IMR-90 (cell line): ENCODE measurements around the gene RGS16. TPM values are rescaled to one million over a fixed set of nuclear protein-coding genes. Genes with fewer than 3 reads are reported as not detected.

Source experiments
- ATAC-seq: fragments of 200-7000 bp; cut with Tn5 transposase; 2 replicates; pipeline ENCODE4 v1.9.1; 2020; ENCODE audit warnings: low read depth, mild to moderate bottlenecking, moderate library complexity
- BruUV-seq: library from RNA; stranded (reverse); fragments of 400-500 nt; replicated peaks from 2 replicates; lab custom pipeline; 2021; lab: Mats Ljungman, UMichigan
- CTCF ChIA-PET: fragments of 300-600 bp; formaldehyde crosslinking; extraction: SDS; loops from one replicate; lab custom pipeline; 2021; ENCODE audit warnings: antibody characterized with exemption; lab: Yijun Ruan, JAX
- POLR2A ChIA-PET: fragments of 300-600 bp; sonication (Branson Sonifier 250); formaldehyde crosslinking; loops from one replicate; lab custom pipeline; 2022; ENCODE audit warnings: antibody characterized with exemption; ENCODE audit not compliant: unreplicated experiment; lab: Charles Lee
- DNase-seq: peaks from one replicate; pipeline ENCODE4 v3.0.0; 2013
- H2AFZ ChIP-seq: replicated peaks from 2 replicates; pipeline ENCODE3; 2013; ENCODE audit warnings: low read length, mild to moderate bottlenecking; ENCODE audit not compliant: poor library complexity
- H2AK5ac ChIP-seq: 2 replicates; pipeline ENCODE4 v1.6.1; 2013; ENCODE audit warnings: low read depth, low read length, inconsistent platforms
- H2AK9ac ChIP-seq: replicated peaks from 2 replicates; pipeline ENCODE3; 2013; ENCODE audit warnings: mild to moderate bottlenecking, low read depth, low read length, moderate library complexity; ENCODE audit not compliant: poor library complexity
- H2BK120ac ChIP-seq: 2 replicates; pipeline ENCODE4 v1.6.1; 2013; ENCODE audit warnings: low read depth, low read length, inconsistent platforms
- H2BK15ac ChIP-seq: 3 replicates; pipeline ENCODE4 v1.6.1; 2013; ENCODE audit warnings: low read depth, low read length, inconsistent platforms
- H2BK20ac ChIP-seq: 2 replicates; pipeline ENCODE4 v1.6.1; 2013; ENCODE audit warnings: low read depth, mild to moderate bottlenecking, inconsistent platforms, low read length, moderate library complexity
- H2BK5ac ChIP-seq: 2 replicates; pipeline ENCODE4 v1.6.1; 2013; ENCODE audit warnings: mild to moderate bottlenecking, low read depth, low read length, inconsistent platforms; ENCODE audit not compliant: poor library complexity, severe bottlenecking
- H3K14ac ChIP-seq: replicated peaks from 2 replicates; pipeline ENCODE4 v1.6.1; 2013; ENCODE audit warnings: low read depth, low read length, inconsistent platforms
- H3K18ac ChIP-seq: 2 replicates; pipeline ENCODE4 v1.6.1; 2013; ENCODE audit warnings: low read depth, low read length, control low read depth
- H3K23ac ChIP-seq: 2 replicates; pipeline ENCODE4 v1.6.1; 2013; ENCODE audit warnings: low read depth, low read length, inconsistent platforms
- H3K27ac ChIP-seq: 2 replicates; pipeline ENCODE4 v1.5.1; 2013; ENCODE audit warnings: mild to moderate bottlenecking, control low read depth, low read length; ENCODE audit not compliant: insufficient read depth
- H3K27me3 ChIP-seq: 2 replicates; pipeline ENCODE4 v1.6.1; 2013; ENCODE audit warnings: low read length; ENCODE audit not compliant: control insufficient read depth, insufficient read depth
- H3K36me3 ChIP-seq: 2 replicates; pipeline ENCODE4 v1.6.1; 2013; ENCODE audit warnings: low read length, mixed read lengths; ENCODE audit not compliant: control insufficient read depth, insufficient read depth
- H3K4ac ChIP-seq: 2 replicates; pipeline ENCODE4 v1.6.1; 2013; ENCODE audit warnings: low read depth, low read length, inconsistent platforms
- H3K4me1 ChIP-seq: 2 replicates; pipeline ENCODE4 v1.6.1; 2013; ENCODE audit warnings: low read length, mixed read lengths; ENCODE audit not compliant: control insufficient read depth, insufficient read depth
- H3K4me2 ChIP-seq: 2 replicates; pipeline ENCODE4 v1.6.1; 2013; ENCODE audit warnings: low read depth, mild to moderate bottlenecking, control low read depth, low read length, moderate library complexity
- H3K4me3 ChIP-seq: 2 replicates; pipeline ENCODE4 v1.5.1; 2013; ENCODE audit warnings: low read depth, mild to moderate bottlenecking, control low read depth, low read length, moderate library complexity; ENCODE audit not compliant: insufficient read depth
- H3K56ac ChIP-seq: 2 replicates; pipeline ENCODE4 v1.6.1; 2013; ENCODE audit warnings: low read length, inconsistent platforms; ENCODE audit not compliant: insufficient read depth; ENCODE audit errors: extremely low read depth
- H3K79me1 ChIP-seq, 2 experiments: 2 replicates each; pipeline ENCODE4 v1.6.1; 2013; ENCODE audit warnings: low read length in 2 of 2, inconsistent platforms in 1 of 2, low read depth in 1 of 2
- H3K9ac ChIP-seq: 2 replicates; pipeline ENCODE4 v1.6.1; 2013; ENCODE audit warnings: low read depth, low read length, control low read depth
- H3K9me1 ChIP-seq: 2 replicates; pipeline ENCODE4 v1.6.1; 2013; ENCODE audit warnings: low read length, inconsistent platforms; ENCODE audit not compliant: insufficient read depth
- H3K9me3 ChIP-seq: 2 replicates; pipeline ENCODE4 v1.6.1; 2013; ENCODE audit warnings: low read length; ENCODE audit not compliant: control insufficient read depth, insufficient read depth
- H4K20me1 ChIP-seq: 2 replicates; pipeline ENCODE4 v1.6.1; 2013; ENCODE audit warnings: low read length, inconsistent platforms; ENCODE audit not compliant: insufficient read depth
- H4K5ac ChIP-seq: 2 replicates; pipeline ENCODE4 v1.6.1; 2013; ENCODE audit warnings: mild to moderate bottlenecking, low read depth, low read length, control low read depth
- H4K8ac ChIP-seq, 2 experiments: 2 replicates each; pipeline ENCODE4 v1.6.1; 2013; ENCODE audit warnings: low read depth in 2 of 2, low read length in 2 of 2, control low read depth in 1 of 2, inconsistent platforms in 1 of 2
- H4K91ac ChIP-seq: 2 replicates; pipeline ENCODE4 v1.6.1; 2013; ENCODE audit warnings: low read depth, low read length, inconsistent platforms; ENCODE audit not compliant: insufficient read depth
- CEBPB ChIP-seq: IDR thresholded peaks from 2 replicates; pipeline ENCODE4 v1.6.1; 2012; ENCODE audit warnings: low read depth, low read length, improper control_type of control experiment
- MAZ ChIP-seq: IDR thresholded peaks from 2 replicates; pipeline ENCODE4 v1.6.1; 2012; ENCODE audit warnings: low read depth, mild to moderate bottlenecking, low read length, improper control_type of control experiment, moderate library complexity, borderline replicate concordance
- NFE2L2 ChIP-seq: fragments of 150-350 bp; IDR thresholded peaks from 2 replicates; pipeline ENCODE4 v1.6.1; 2016; ENCODE audit warnings: low read depth, mild to moderate bottlenecking, low read length
- POLR2A ChIP-seq: IDR thresholded peaks from 2 replicates; pipeline ENCODE4 v1.6.1; 2012; ENCODE audit warnings: mild to moderate bottlenecking, low read depth, low read length
- WGBS, 2 experiments: methylation state at CpG; one replicate each; pipeline versions ENCODE4 v1.1.5 to v1.1.7; 2013; ENCODE audit warnings: missing lambda C conversion rate in 2 of 2; ENCODE audit not compliant: insufficient read length in 1 of 2; ENCODE audit errors: extremely low coverage in 2 of 2; 5-methylcytosine and 5-hydroxymethylcytosine counted together
- dilution Hi-C: fragments of 300-500 bp; cut with HindIII; formaldehyde crosslinking; loops from one replicate; pipeline ENCODE4 v1.14.3; 2018; ENCODE audit warnings: low sequenced_read_pairs; ENCODE audit not compliant: unreplicated experiment
- in situ Hi-C: fragments of 300-500 bp; cut with MboI; formaldehyde crosslinking; loops from 3 replicates; pipeline ENCODE4 v1.14.3; 2019; ENCODE audit warnings: low sequenced_read_pairs, inconsistent platforms, mixed read lengths
- intact Hi-C: fragments of 100-400 bp; cut with micrococcal nuclease; formaldehyde crosslinking; loops from 2 replicates; pipeline ENCODE4 v1.10.0; 2022
- polyA plus RNA-seq, 3 experiments: library from polyadenylated mRNA; depleted of rRNA; stranded (reverse); fragments of >200 nt; gene quantifications; 2 replicates each; pipeline ENCODE4 v1.2.3, GENCODE V29; 2012; ENCODE audit warnings: low replicate concordance in 1 of 3
- total RNA-seq: library from RNA; depleted of rRNA; stranded (reverse); fragments of >200 nt; gene quantifications from 2 replicates; pipeline ENCODE4 v1.2.3, GENCODE V29; 2012

RGS16 gene
- total and polyA plus RNA-seq, 2 of the 4 experiments (the other 2 are of a cell fraction) = 0.15 to 0.18 TPM

- Histone ChIP-seq H3K79me1 (no peaks in the 10 kb centered on the region), H4K5ac (peak within 1 kb of the TSS; percentile 50), H2AFZ (peak within 1 kb of the TSS; percentile 95), H3K23ac (peak within 1 kb of the TSS; percentile 83), H3K36me3 (peaks cover 1% of the 10 kb centered on the region; the same call in 1 of the 2 replicates), H4K91ac (peak within 1 kb of the TSS; percentile 90), H2AK9ac (peak within 1 kb of the TSS; percentile 10), H2BK120ac (peak within 1 kb of the TSS; percentile 82), H3K4me2 (peak within 1 kb of the TSS; percentile 43), H3K4me3 (peak within 1 kb of the TSS; percentile 54), H2BK5ac (peak within 1 kb of the TSS; percentile 69), H2AK5ac (no peak within 1 kb of the TSS), H3K18ac (peak within 1 kb of the TSS; percentile 66), H4K8ac (peak within 1 kb of the TSS; percentile 84 to 92), H3K27ac (peak within 1 kb of the TSS; percentile 82), H3K9ac (peak within 1 kb of the TSS; percentile 73), H3K56ac (peak within 1 kb of the TSS; percentile 88), H3K9me1 (no peaks in the 10 kb centered on the region), H3K27me3 (peaks cover 6% of the 10 kb centered on the region; the same call in 1 of the 2 replicates), H2BK15ac (peak within 1 kb of the TSS; percentile 38; the same call in 2 of the 3 replicates), H3K9me3 (no peaks in the 10 kb centered on the region), H2BK20ac (peak within 1 kb of the TSS; percentile 64), H3K14ac (peak within 1 kb of the TSS; percentile 80), H3K4ac (peak within 1 kb of the TSS; percentile 92), H4K20me1 (no peaks in the 10 kb centered on the region), H3K4me1 (no peaks in the 10 kb centered on the region)
- no TSS peak for BruUV-seq
- WGBS, 2 experiments = 60% methylated on average over 1 of the region's 20 CpGs; no CpG with 5 or more reads in 1 of the 2 experiments
- DNase-seq (peak; percentile 77), ATAC-seq (peak; percentile 99)
- CTCF ChIA-PET = interaction anchor here (1.2 kb wide), 1 partner anchor 196 kb away, joined by 3 read pairs; no protein-coding TSS in a partner anchor
- in situ Hi-C loops = no loop called here
- dilution Hi-C loops = no loop called here
- TF ChIP-seq POLR2A (no peak), NFE2L2 (0 out of 2 replicates have a peak, but pooled peaks have one; percentile 4), MAZ (no peak), CEBPB (peak; percentile 45; the same call in 1 of the 2 replicates)
- intact Hi-C loops = no loop called here
- POLR2A ChIA-PET = no interaction called here
These were observed 15.4 kb downstream of the RGS16 start, which contains the start of gene RNASEL for GRCh38 chr1:182588500-182589396. RNASEL (minus strand) TSS chr1:182589256; CDS start chr1:182586806, 2,450 bp downstream.
